ENCODE data around the gene CSKMT.
"Not testable (repeated sequence)": the region's sequence is repeated elsewhere in the genome, so short reads cannot be mapped to it uniquely, and the experiment has no call there.

Gene CSKMT

GRCh38 chr11:62689421-62690183, 24.5 kb downstream of the CSKMT start, which contains the start of gene LRRN4CL:
LRRN4CL (minus strand) TSS chr11:62689530; CDS start chr11:62688508, 1,022 bp downstream.
- DNase-seq (ENCODE audit: low read depth in 2 of 2), result peak; percentile 97

GRCh38 chr11:62693624-62694023, 28.5 kb downstream of the CSKMT start:
- not testable (repeated sequence) for DNase-seq (ENCODE audit: low read depth in 2 of 2)

- no peak for DNase-seq (ENCODE audit: low read depth in 2 of 2)
These were observed 29.5 kb downstream of the CSKMT start for GRCh38 chr11:62694455-62695167.

- no peak for DNase-seq (ENCODE audit: low read depth in 2 of 2)
These were observed 37.1 kb downstream of the CSKMT start for GRCh38 chr11:62702246-62702645.

- not testable (repeated sequence) for DNase-seq (ENCODE audit: low read depth in 2 of 2)
These were observed 38.8 kb downstream of the CSKMT start for GRCh38 chr11:62703921-62704320.

GRCh38 chr11:62705413-62705812, 40.3 kb downstream of the CSKMT start:
- DNase-seq (ENCODE audit: low read depth in 2 of 2), result no peak

GRCh38 chr11:62705880-62706849, 41.1 kb downstream of the CSKMT start:
- DNase-seq (ENCODE audit: low read depth in 2 of 2), result peak; percentile 77 to 80

- no peak for DNase-seq (ENCODE audit: low read depth in 2 of 2)
These were observed 41.7 kb downstream of the CSKMT start for GRCh38 chr11:62706850-62707247.

- DNase-seq (ENCODE audit: low read depth in 2 of 2), result no peak
These were observed 42.3 kb downstream of the CSKMT start, which contains the start of the genes BSCL2 and GNG3 for GRCh38 chr11:62707277-62707861. BSCL2 (minus strand) TSS chr11:62707424; CDS start chr11:62707195, 229 bp downstream. GNG3 (plus strand) TSS chr11:62707676; CDS start chr11:62708296, 620 bp downstream.

GRCh38 chr11:62708392-62708791, 43.3 kb downstream of the CSKMT start:
- DNase-seq (ENCODE audit: low read depth in 2 of 2), result no peak

- DNase-seq (ENCODE audit: low read depth in 2 of 2), result no peak
These were observed 43.7 kb downstream of the CSKMT start for GRCh38 chr11:62708793-62709192.

GRCh38 chr11:62709247-62710000, 44.3 kb downstream of the CSKMT start:
- DNase-seq (ENCODE audit: low read depth in 2 of 2), result peak; percentile 94

- DNase-seq (ENCODE audit: low read depth in 2 of 2), result no peak
These were observed 44.9 kb downstream of the CSKMT start for GRCh38 chr11:62710001-62710345.

GRCh38 chr11:62712276-62712812, 47.2 kb downstream of the CSKMT start:
- no peak for DNase-seq (ENCODE audit: low read depth in 2 of 2)

GRCh38 chr11:62712861-62713260, 47.7 kb downstream of the CSKMT start:
- DNase-seq (ENCODE audit: low read depth in 2 of 2), result no peak

GRCh38 chr11:62713343-62713742, 48.2 kb downstream of the CSKMT start:
- no peak for DNase-seq (ENCODE audit: low read depth in 2 of 2)

- no peak for DNase-seq (ENCODE audit: low read depth in 2 of 2)
These were observed 50.3 kb downstream of the CSKMT start for GRCh38 chr11:62715150-62716130.

GRCh38 chr11:62716206-62716605, 51.1 kb downstream of the CSKMT start:
- no peak for DNase-seq (ENCODE audit: low read depth in 2 of 2)

- no peak for DNase-seq (ENCODE audit: low read depth in 2 of 2)
These were observed 51.7 kb downstream of the CSKMT start for GRCh38 chr11:62716816-62717215.

All from fibroblast of skin of left biceps (primary cell).